NOMO-1 treated with DMSO at 0.1 percent for 48 hours (cell line): ENCODE data around the gene RRAS.

Experiments used
- DNase-seq: peaks from one replicate; lab custom pipeline; 2025; ENCODE audit not compliant: unreplicated experiment; lab: John Stamatoyannopoulos, UW

RRAS gene

GRCh38 chr19:49677231-49677900 lies 37.4 kb upstream of the RRAS start, which contains the start of gene PRMT1:
Gene PRMT1, plus strand, starts transcription at chr19:49677271. Its CDS starts 10 bp downstream, at chr19:49677281.
- no peak for DNase-seq

- peak; percentile 99 for DNase-seq
Observed at GRCh38 chr19:49676784-49677230, 36.9 kb upstream of the RRAS start.

GRCh38 chr19:49676136-49676783 lies 36.3 kb upstream of the RRAS start:
- DNase-seq, result peak; percentile 89

- DNase-seq, result peak; percentile 42
Observed at GRCh38 chr19:49672131-49672919, 32.4 kb upstream of the RRAS start.

- no peak for DNase-seq
Observed at GRCh38 chr19:49669516-49669915, 29.6 kb upstream of the RRAS start.

- no peak for DNase-seq
Observed at GRCh38 chr19:49667473-49667872, 27.5 kb upstream of the RRAS start.

GRCh38 chr19:49666120-49666444 lies 26.1 kb upstream of the RRAS start:
- DNase-seq, result no peak

- peak; percentile 93 for DNase-seq
Observed at GRCh38 chr19:49665351-49666119, 25.6 kb upstream of the RRAS start, which contains the start of the genes BCL2L12 and IRF3. Gene BCL2L12, plus strand, starts transcription at chr19:49665933. Its CDS starts 760 bp downstream, at chr19:49666693. Gene IRF3, minus strand, starts transcription at chr19:49665857. Its CDS starts 1,019 bp downstream, at chr19:49664838.

- no peak for DNase-seq
Observed at GRCh38 chr19:49665036-49665350, 25.1 kb upstream of the RRAS start.

GRCh38 chr19:49664171-49665035 lies 24.5 kb upstream of the RRAS start:
- peak; percentile 60 for DNase-seq

GRCh38 chr19:49663224-49663623 lies 23.3 kb upstream of the RRAS start:
- DNase-seq, result no peak

- DNase-seq, result no peak
Observed at GRCh38 chr19:49662011-49662410, 22.1 kb upstream of the RRAS start.

GRCh38 chr19:49660338-49660961 lies 20.5 kb upstream of the RRAS start:
- DNase-seq, result no peak

GRCh38 chr19:49658566-49659442 lies 18.9 kb upstream of the RRAS start:
- DNase-seq, result no peak

GRCh38 chr19:49658139-49658517 lies 18.2 kb upstream of the RRAS start:
- no peak for DNase-seq

GRCh38 chr19:49657493-49658138 lies 17.7 kb upstream of the RRAS start:
- DNase-seq, result no peak

GRCh38 chr19:49656456-49657109 lies 16.6 kb upstream of the RRAS start:
- no peak for DNase-seq
